Measurements from ENCODE around the gene DCP2. TPM values are rescaled to one million over a fixed set of nuclear protein-coding genes. Genes with fewer than 3 reads are reported as not detected.

Gene DCP2
- total RNA-seq, 1 donor from 2014 or later: 96.1 TPM

DNA sequence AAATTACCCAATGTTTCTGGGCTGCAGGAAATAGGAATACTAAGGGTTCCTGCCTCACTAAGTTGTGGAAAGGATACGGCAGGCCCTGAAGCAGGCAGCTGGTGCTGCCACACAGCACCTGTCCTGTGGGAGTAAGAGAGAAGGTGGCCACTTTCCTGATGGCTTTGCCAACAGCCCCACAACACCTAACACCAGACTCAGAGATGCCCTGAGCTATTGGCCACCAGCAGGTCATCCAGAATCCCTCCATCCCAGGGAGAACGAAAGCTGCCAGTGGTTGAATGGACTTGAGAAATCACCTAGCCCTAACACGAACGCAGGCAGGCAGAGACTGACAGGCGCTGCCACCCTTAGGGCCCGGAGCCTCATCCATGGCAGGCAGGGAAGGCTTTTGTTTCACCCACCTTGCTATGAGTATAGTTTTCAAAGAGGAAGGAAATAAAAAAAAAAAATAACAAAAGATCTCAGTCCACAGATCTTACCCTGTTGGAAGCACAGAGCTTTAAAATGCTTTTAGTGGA is 82.2 kb downstream of the DCP2 start:
- Mint-ChIP-seq H3K4me3 (peak overlapping the region; percentile 59), H3K27me3 (ENCODE audit: low read depth) (no peaks in the 10 kb centered on the region), H3K36me3 (ENCODE audit: low read depth) (no peaks in the 10 kb centered on the region), H3K27ac (ENCODE audit: unreplicated experiment) (peak overlapping the region; percentile 97), H3K9me3 (no peaks in the 10 kb centered on the region), H3K4me1 (peaks cover 34% of the 10 kb centered on the region)
- TF ChIP-seq CTCF (conservative IDR thresholded peaks at IDR 0.05): no peak
- no peak for DNase-seq (ENCODE audit: low read depth, low spot score)

GRCh38 chr5:113059232-113060040 is 82.8 kb downstream of the DCP2 start:
- H3K36me3 Mint-ChIP-seq (ENCODE audit: low read depth): no peaks in the 10 kb centered on the region
- no peak for TF ChIP-seq CTCF (conservative IDR thresholded peaks at IDR 0.05)
- H3K4me3 Mint-ChIP-seq: peak overlapping the region; percentile 59
- no peak for DNase-seq (ENCODE audit: low read depth, low spot score)
- peak overlapping the region; percentile 97 for H3K27ac Mint-ChIP-seq (ENCODE audit: unreplicated experiment)
- peaks cover 34% of the 10 kb centered on the region for H3K4me1 Mint-ChIP-seq
- H3K27me3 Mint-ChIP-seq (ENCODE audit: low read depth): no peaks in the 10 kb centered on the region
- no peaks in the 10 kb centered on the region for H3K9me3 Mint-ChIP-seq

GRCh38 chr5:113060408-113061025 is 83.9 kb downstream of the DCP2 start:
- no peak overlapping the region for H3K4me3 Mint-ChIP-seq
- H3K9me3 Mint-ChIP-seq: no peaks in the 10 kb centered on the region
- no peaks in the 10 kb centered on the region for H3K36me3 Mint-ChIP-seq (ENCODE audit: low read depth)
- no peak for DNase-seq (ENCODE audit: low read depth, low spot score)
- no peaks in the 10 kb centered on the region for H3K27me3 Mint-ChIP-seq (ENCODE audit: low read depth)
- H3K27ac Mint-ChIP-seq (ENCODE audit: unreplicated experiment): no peak overlapping the region
- H3K4me1 Mint-ChIP-seq: peaks cover 34% of the 10 kb centered on the region
- TF ChIP-seq CTCF (conservative IDR thresholded peaks at IDR 0.05): no peak

DNA sequence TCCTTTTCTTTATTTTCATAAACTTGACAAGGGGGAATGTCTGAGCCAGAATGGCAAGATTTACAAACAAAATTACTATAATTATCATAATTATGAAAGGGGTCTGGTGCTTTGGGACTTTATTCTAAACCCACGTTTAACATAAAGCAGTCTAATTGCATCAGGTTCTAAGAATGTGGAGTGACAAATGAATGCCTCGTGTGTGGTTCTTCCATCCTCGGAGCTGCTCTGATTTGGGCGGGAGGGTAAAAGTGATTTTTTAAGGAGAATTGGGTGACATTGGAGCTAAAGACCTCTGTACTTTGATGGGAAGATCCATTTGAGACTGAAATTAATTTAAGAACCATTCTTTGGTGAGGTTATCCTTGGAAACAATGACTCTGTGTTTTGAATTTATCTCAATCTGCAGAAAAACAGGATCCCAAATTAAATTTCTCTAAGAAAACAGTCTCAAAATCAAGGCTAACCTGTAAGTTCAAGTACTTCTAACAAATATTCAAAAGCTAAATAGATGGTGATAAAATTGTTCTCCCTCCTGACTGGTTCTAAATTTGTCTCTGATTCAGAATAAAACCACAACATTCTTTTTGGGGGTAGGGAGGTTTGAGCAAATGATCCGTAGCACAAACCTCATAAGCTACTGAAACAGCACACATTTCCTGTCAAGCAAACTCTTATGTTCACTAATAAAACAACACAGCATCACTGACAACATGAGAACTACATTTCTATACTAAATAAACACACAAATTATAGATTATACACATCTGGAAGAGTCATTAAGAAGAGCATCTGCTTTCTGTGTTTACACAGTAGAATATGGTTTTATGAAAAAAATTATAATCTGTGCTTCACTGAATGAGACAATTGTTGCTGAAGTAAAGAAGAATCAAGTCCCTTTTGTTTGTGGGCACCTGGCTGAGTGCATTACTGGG is 85.5 kb downstream of the DCP2 start:
- Mint-ChIP-seq H3K9me3 (no peaks in the 10 kb centered on the region), H3K36me3 (ENCODE audit: low read depth) (no peaks in the 10 kb centered on the region), H3K27me3 (ENCODE audit: low read depth) (no peaks in the 10 kb centered on the region), H3K4me3 (no peak overlapping the region), H3K4me1 (peaks cover 26% of the 10 kb centered on the region), H3K27ac (ENCODE audit: unreplicated experiment) (no peak overlapping the region)
- DNase-seq (ENCODE audit: low read depth, low spot score): no peak
- TF ChIP-seq CTCF (conservative IDR thresholded peaks at IDR 0.05): no peak

DNA sequence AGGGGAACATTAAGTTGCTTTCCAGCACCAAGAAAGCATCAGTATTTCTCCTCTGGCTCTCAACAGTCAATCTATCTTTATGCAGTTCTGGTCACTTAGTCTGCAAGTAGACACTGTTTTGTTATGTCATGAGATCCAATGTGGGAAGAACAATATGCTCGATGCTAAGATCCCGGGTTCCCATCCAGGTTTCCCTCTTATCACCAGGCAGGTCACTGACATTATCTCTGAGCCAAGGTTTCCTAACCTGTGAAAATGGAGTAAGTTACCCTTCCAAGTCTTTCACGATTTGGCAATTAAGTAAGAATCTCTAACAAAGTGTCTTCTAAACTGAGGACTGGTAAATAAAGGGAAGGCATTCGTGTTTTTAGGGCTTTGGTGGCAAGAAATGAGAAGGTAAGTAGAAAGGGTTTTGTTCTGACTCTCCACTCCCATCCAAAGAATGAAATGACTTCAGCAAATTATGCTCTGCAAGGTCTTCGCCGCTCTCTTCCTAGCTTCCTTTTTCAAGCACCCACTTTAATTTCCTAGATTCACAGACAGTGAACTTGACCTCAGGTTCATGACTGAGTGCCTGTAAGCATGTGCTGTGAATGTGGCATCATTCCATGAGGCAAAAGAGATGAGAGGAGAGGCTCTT is 86.4 kb downstream of the DCP2 start:
- no peaks in the 10 kb centered on the region for H3K27me3 Mint-ChIP-seq (ENCODE audit: low read depth)
- H3K27ac Mint-ChIP-seq (ENCODE audit: unreplicated experiment): no peak overlapping the region
- no peaks in the 10 kb centered on the region for H3K9me3 Mint-ChIP-seq
- no peak for DNase-seq (ENCODE audit: low read depth, low spot score)
- no peaks in the 10 kb centered on the region for H3K36me3 Mint-ChIP-seq (ENCODE audit: low read depth)
- peaks cover 25% of the 10 kb centered on the region for H3K4me1 Mint-ChIP-seq
- TF ChIP-seq CTCF (conservative IDR thresholded peaks at IDR 0.05): no peak
- H3K4me3 Mint-ChIP-seq: no peak overlapping the region
